Stimulated activated CD8-positive, alpha-beta memory T cell treated with anti-CD3 and anti-CD28 coated beads, Interleukin-2, amount 100 ng/mL, for 48 hours (primary cell): ENCODE data around the gene AFF1.
"Not testable (repeated sequence)": the region's sequence is repeated elsewhere in the genome, so short reads cannot be mapped to it uniquely, and the experiment has no call there.

Source experiments
- DNase-seq, 2 donors: peaks; one replicate each; pipeline ENCODE4 v3.0.0-alpha.2; 2020; ENCODE audit warnings: low read depth in 2 of 2

Gene AFF1

GRCh38 chr4:87116231-87116630, 181.4 kb downstream of the AFF1 start:
- no peak for DNase-seq

GRCh38 chr4:87117051-87117731, 182.4 kb downstream of the AFF1 start:
- no peak for DNase-seq

- DNase-seq: no peak
Measured at GRCh38 chr4:87117732-87118075, 182.9 kb downstream of the AFF1 start.

GRCh38 chr4:87118421-87118820, 183.6 kb downstream of the AFF1 start:
- DNase-seq: no peak

GRCh38 chr4:87118826-87119225, 184.0 kb downstream of the AFF1 start:
- no peak for DNase-seq

GRCh38 chr4:87120010-87120409, 185.2 kb downstream of the AFF1 start:
- DNase-seq: no peak

GRCh38 chr4:87120411-87121162, 185.8 kb downstream of the AFF1 start:
- no peak for DNase-seq

GRCh38 chr4:87121341-87122065, 186.7 kb downstream of the AFF1 start:
- DNase-seq: no peak

- DNase-seq: no peak
Measured at GRCh38 chr4:87122252-87122651, 187.4 kb downstream of the AFF1 start.

- DNase-seq: no peak
Measured at GRCh38 chr4:87126056-87126455, 191.2 kb downstream of the AFF1 start.

GRCh38 chr4:87128006-87128705, 193.3 kb downstream of the AFF1 start:
- DNase-seq: no peak

- DNase-seq: no peak
Measured at GRCh38 chr4:87129681-87130080, 194.9 kb downstream of the AFF1 start.

- no peak for DNase-seq
Measured at GRCh38 chr4:87130985-87131703, 196.3 kb downstream of the AFF1 start.

GRCh38 chr4:87132035-87132434, 197.2 kb downstream of the AFF1 start:
- DNase-seq: no peak

GRCh38 chr4:87133183-87133582, 198.4 kb downstream of the AFF1 start:
- DNase-seq: no peak

GRCh38 chr4:87134122-87134521, 199.3 kb downstream of the AFF1 start:
- DNase-seq: no peak

- no peak for DNase-seq
Measured at GRCh38 chr4:87141428-87141827, 206.6 kb downstream of the AFF1 start.

- no peak for DNase-seq
Measured at GRCh38 chr4:87144356-87144755, 209.5 kb downstream of the AFF1 start.

- not testable (repeated sequence) for DNase-seq
Measured at GRCh38 chr4:87145934-87146333, 211.1 kb downstream of the AFF1 start.

GRCh38 chr4:87147116-87147515, 212.3 kb downstream of the AFF1 start:
- no peak for DNase-seq

- no peak for DNase-seq
Measured at GRCh38 chr4:87150498-87151261, 215.9 kb downstream of the AFF1 start.
